Smooth muscle cell (in vitro differentiated cells): ENCODE measurements around the gene UBR3. TPM values are rescaled to one million over a fixed set of nuclear protein-coding genes. Genes with fewer than 3 reads are reported as not detected.

Source experiments
- DNase-seq: peaks from one replicate; lab custom pipeline; 2025; ENCODE audit not compliant: unreplicated experiment; lab: John Stamatoyannopoulos, UW
- H2AFZ ChIP-seq: fragments of 200-600 bp; sonication (generic); 2 replicates; pipeline ENCODE4 v1.6.0; 2016; ENCODE audit warnings: antibody characterized with exemption, low read depth, mild to moderate bottlenecking
- H3F3A ChIP-seq: fragments of 200-600 bp; sonication (generic); 2 replicates; pipeline ENCODE4 v1.6.0; 2017; ENCODE audit warnings: antibody characterized with exemption, low read depth
- H3K27ac ChIP-seq: fragments of 200-600 bp; sonication (generic); 2 replicates; pipeline ENCODE4 v1.5.1; 2016; ENCODE audit warnings: low read depth, mild to moderate bottlenecking
- H3K27me3 ChIP-seq: fragments of 200-600 bp; sonication (generic); 2 replicates; pipeline ENCODE4 v1.6.1; 2016; ENCODE audit warnings: low read depth, mild to moderate bottlenecking
- H3K36me3 ChIP-seq: fragments of 200-600 bp; sonication (generic); 2 replicates; pipeline ENCODE4 v1.5.1; 2016; ENCODE audit warnings: low read depth
- H3K4me1 ChIP-seq: fragments of 200-600 bp; sonication (generic); 2 replicates; pipeline ENCODE4 v1.5.1; 2016; ENCODE audit warnings: low read depth
- H3K4me2 ChIP-seq: fragments of 200-600 bp; sonication (generic); 2 replicates; pipeline ENCODE4 v1.6.0; 2016; ENCODE audit warnings: mild to moderate bottlenecking
- H3K4me3 ChIP-seq: fragments of 200-600 bp; sonication (generic); 2 replicates; pipeline ENCODE4 v1.5.1; 2016; ENCODE audit warnings: mild to moderate bottlenecking
- H3K79me2 ChIP-seq: fragments of 200-600 bp; sonication (generic); 2 replicates; pipeline ENCODE4 v1.6.0; 2016; ENCODE audit warnings: low read depth, mild to moderate bottlenecking
- H3K9ac ChIP-seq: fragments of 200-600 bp; sonication (generic); 2 replicates; pipeline ENCODE4 v1.6.0; 2016; ENCODE audit warnings: low read depth
- H3K9me3 ChIP-seq: fragments of 200-600 bp; sonication (generic); replicated peaks from 2 replicates; pipeline ENCODE4 v1.5.1; 2016; ENCODE audit warnings: low read depth
- H4K20me1 ChIP-seq: fragments of 200-600 bp; sonication (generic); 2 replicates; pipeline ENCODE4 v1.6.0; 2016; ENCODE audit warnings: low read depth
- WGBS: methylation state at CpG from one replicate; pipeline ENCODE4 v1.1.7; 2016; ENCODE audit warnings: low lambda C conversion rate; 5-methylcytosine and 5-hydroxymethylcytosine counted together
- polyA plus RNA-seq: library from polyadenylated mRNA; unstranded; fragments of >200 nt; fragmentation: Nextera tagmentation; extraction: Ambion mirVana; gene quantifications from 2 replicates; pipeline ENCODE4 v1.2.1, GENCODE V29; 2016
- total RNA-seq: library from RNA; depleted of rRNA; stranded (reverse); fragments of >200 nt; gene quantifications from 2 replicates; pipeline ENCODE4 v1.2.3, GENCODE V29; 2014
- TF ChIP-seq, protein P1 (sequence below): fragments of 200-600 bp; sonication (generic); IDR thresholded peaks from 2 replicates; pipeline ENCODE4 v1.5.1; 2017; ENCODE audit warnings: borderline replicate concordance, mild to moderate bottlenecking, antibody characterized with exemption; ENCODE audit not compliant: insufficient read depth, poor library complexity, severe bottlenecking

Gene UBR3
- total and polyA plus RNA-seq, 2 experiments from 2014 or later: 7.0 to 35.1 TPM

DNA sequence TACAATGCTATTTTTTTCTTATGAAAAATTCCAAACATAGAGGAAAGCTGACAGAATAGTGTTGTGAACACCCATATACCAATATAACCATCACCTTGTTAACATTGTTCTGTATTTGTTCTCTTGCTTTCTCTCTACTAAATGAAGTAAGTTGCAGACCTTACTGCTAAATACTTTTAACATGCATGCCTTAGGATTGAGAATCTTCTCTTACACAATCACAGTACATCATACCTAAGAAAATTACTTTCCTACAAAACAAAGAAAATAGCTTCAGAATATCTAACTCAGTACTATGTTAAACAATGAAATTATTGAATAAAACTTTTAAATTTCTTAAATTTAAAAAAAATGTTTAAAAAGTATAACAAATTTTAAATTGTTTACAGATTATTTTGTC, 136.5 kb downstream of the UBR3 start:
- H3K4me1 ChIP-seq: no peaks in the 10 kb centered on the region
- H3K27ac ChIP-seq: no peak overlapping the region
- H2AFZ ChIP-seq: no peak overlapping the region
- TF ChIP-seq, protein P1, sequence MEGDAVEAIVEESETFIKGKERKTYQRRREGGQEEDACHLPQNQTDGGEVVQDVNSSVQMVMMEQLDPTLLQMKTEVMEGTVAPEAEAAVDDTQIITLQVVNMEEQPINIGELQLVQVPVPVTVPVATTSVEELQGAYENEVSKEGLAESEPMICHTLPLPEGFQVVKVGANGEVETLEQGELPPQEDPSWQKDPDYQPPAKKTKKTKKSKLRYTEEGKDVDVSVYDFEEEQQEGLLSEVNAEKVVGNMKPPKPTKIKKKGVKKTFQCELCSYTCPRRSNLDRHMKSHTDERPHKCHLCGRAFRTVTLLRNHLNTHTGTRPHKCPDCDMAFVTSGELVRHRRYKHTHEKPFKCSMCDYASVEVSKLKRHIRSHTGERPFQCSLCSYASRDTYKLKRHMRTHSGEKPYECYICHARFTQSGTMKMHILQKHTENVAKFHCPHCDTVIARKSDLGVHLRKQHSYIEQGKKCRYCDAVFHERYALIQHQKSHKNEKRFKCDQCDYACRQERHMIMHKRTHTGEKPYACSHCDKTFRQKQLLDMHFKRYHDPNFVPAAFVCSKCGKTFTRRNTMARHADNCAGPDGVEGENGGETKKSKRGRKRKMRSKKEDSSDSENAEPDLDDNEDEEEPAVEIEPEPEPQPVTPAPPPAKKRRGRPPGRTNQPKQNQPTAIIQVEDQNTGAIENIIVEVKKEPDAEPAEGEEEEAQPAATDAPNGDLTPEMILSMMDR: no peak
- peaks cover 3% of the 10 kb centered on the region for H3K9me3 ChIP-seq
- H3K4me3 ChIP-seq: no peak overlapping the region
- no peaks in the 10 kb centered on the region for H4K20me1 ChIP-seq
- H3K27me3 ChIP-seq: no peaks in the 10 kb centered on the region
- H3F3A ChIP-seq: no peaks in the 10 kb centered on the region
- no peak for DNase-seq
- H3K9ac ChIP-seq: no peak overlapping the region
- no peak overlapping the region for H3K4me2 ChIP-seq
- H3K79me2 ChIP-seq: no peaks in the 10 kb centered on the region
- peaks cover 15% of the 10 kb centered on the region for H3K36me3 ChIP-seq

DNA sequence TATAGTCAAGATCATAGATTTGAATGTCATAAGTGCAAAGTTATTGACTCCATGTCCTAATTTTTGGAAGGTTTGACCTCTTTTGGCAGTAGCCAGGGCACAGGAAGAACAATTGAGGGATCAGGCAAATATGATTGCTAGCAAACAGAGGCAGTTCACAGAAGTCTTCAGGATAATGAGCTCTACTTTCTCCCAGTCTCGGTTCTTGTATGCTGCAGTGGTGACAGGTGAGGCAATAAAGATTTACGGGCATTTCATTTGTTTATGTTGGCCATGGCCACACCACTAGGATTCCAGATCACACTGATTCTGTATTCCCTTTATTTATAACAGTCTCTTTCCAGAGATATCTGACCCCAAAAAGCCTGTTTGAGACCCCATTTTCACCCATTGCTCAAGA, 137.5 kb downstream of the UBR3 start:
- Histone ChIP-seq H3K4me2 (no peak overlapping the region), H3K9ac (no peak overlapping the region), H3F3A (no peaks in the 10 kb centered on the region), H3K27me3 (no peaks in the 10 kb centered on the region), H3K4me1 (no peaks in the 10 kb centered on the region), H2AFZ (no peak overlapping the region), H4K20me1 (no peaks in the 10 kb centered on the region), H3K79me2 (no peaks in the 10 kb centered on the region), H3K4me3 (no peak overlapping the region), H3K36me3 (peaks cover 14% of the 10 kb centered on the region), H3K9me3 (peaks cover 3% of the 10 kb centered on the region), H3K27ac (no peak overlapping the region)
- WGBS: 75% methylated on average over 2 of the region's 2 CpGs
- no peak for DNase-seq
- TF ChIP-seq, protein P1: no peak

DNA sequence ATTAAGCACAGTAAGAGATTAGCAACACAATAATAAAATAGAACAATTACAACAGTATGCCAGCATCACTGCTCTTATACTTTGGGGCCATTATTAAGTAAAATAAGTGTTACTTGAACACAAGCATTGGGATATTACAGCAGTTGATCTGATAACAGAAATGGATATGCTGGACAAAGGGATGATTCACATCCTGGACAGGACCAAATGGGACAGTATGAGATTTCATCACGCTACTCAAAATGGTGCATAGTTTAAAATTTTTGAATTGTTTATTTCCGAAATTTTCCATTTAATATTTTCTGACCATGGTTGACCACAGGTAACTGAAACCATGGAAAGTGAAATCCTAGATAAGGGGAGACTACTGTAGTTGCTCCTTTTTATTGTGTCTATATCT, 138.2 kb downstream of the UBR3 start:
- H3K79me2 ChIP-seq: no peaks in the 10 kb centered on the region
- no peak overlapping the region for H3K4me3 ChIP-seq
- H3K27me3 ChIP-seq: no peaks in the 10 kb centered on the region
- no peak overlapping the region for H3K27ac ChIP-seq
- TF ChIP-seq, protein P1: no peak
- H3K4me2 ChIP-seq: no peak overlapping the region
- H3K9me3 ChIP-seq: peaks cover 3% of the 10 kb centered on the region
- WGBS: 92% methylated on average over 2 of the region's 2 CpGs
- H3K9ac ChIP-seq: no peak overlapping the region
- no peak overlapping the region for H2AFZ ChIP-seq
- peaks cover 14% of the 10 kb centered on the region for H3K36me3 ChIP-seq
- no peak for DNase-seq
- no peaks in the 10 kb centered on the region for H3K4me1 ChIP-seq
- no peaks in the 10 kb centered on the region for H4K20me1 ChIP-seq
- H3F3A ChIP-seq: no peaks in the 10 kb centered on the region

DNA sequence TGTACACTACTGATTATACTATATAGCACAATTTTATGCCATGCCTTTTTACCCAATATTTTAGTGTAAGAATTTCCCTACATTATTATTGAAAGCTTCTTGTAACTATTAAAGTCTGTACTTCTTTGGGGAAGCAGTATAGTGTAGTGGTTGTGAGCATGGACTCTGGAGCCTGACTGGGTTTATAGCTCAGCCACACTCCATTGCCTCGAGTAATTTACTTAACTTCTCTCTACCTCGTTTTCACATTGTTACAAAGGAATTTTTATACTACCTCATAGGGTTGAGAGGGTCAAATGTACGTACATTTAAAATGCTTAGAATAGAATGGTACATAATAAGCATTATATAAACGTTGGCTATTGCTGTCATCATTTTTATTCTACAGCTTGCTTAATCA, 139.2 kb downstream of the UBR3 start:
- 82% methylated on average over 4 of the region's 4 CpGs for WGBS
- DNase-seq: no peak
- H3K4me1 ChIP-seq: no peaks in the 10 kb centered on the region
- H3K9ac ChIP-seq: no peak overlapping the region
- TF ChIP-seq, protein P1: no peak
- no peak overlapping the region for H2AFZ ChIP-seq
- H4K20me1 ChIP-seq: no peaks in the 10 kb centered on the region
- H3F3A ChIP-seq: no peaks in the 10 kb centered on the region
- H3K9me3 ChIP-seq: peaks cover 3% of the 10 kb centered on the region
- H3K27ac ChIP-seq: no peak overlapping the region
- no peak overlapping the region for H3K4me3 ChIP-seq
- H3K4me2 ChIP-seq: no peak overlapping the region
- peaks cover 14% of the 10 kb centered on the region for H3K36me3 ChIP-seq
- H3K79me2 ChIP-seq: no peaks in the 10 kb centered on the region
- H3K27me3 ChIP-seq: no peaks in the 10 kb centered on the region
